ENCODE results near the gene WDCP. TPM values are rescaled to one million over a fixed set of nuclear protein-coding genes. Genes with fewer than 3 reads are reported as not detected.

The WDCP gene
- total and polyA plus RNA-seq, 9 donors = 7.9 to 11.3 (median 9.9) TPM

DNA sequence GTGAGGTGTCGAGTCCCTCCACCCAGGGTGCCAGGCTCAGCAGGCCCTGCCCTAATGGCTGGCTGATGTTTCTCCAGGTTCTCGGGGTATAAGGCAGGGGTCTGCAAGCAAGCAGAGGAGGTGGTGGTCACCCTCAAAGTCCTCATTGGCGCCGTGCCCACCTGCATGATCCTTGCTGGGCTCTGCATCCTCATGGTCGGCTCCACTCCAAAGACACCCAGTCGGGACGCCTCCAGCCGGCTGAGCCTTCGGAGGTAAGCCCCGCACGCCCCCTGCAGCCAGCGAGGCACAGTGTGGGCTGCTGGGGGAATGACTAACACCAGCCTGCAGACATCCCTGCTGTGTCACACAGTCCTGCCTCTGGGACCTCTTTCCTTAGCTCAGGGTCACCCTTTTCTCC is 23.2 kb downstream of the WDCP start:
- no peak for DNase-seq
- H3K36me3 ChIP-seq (ENCODE audit: control insufficient read depth, insufficient read depth, low read length) = peaks cover 37% of the 10 kb centered on the region
- WGBS (ENCODE audit: insufficient coverage) = 49% methylated on average over 8 of the region's 12 CpGs

DNA sequence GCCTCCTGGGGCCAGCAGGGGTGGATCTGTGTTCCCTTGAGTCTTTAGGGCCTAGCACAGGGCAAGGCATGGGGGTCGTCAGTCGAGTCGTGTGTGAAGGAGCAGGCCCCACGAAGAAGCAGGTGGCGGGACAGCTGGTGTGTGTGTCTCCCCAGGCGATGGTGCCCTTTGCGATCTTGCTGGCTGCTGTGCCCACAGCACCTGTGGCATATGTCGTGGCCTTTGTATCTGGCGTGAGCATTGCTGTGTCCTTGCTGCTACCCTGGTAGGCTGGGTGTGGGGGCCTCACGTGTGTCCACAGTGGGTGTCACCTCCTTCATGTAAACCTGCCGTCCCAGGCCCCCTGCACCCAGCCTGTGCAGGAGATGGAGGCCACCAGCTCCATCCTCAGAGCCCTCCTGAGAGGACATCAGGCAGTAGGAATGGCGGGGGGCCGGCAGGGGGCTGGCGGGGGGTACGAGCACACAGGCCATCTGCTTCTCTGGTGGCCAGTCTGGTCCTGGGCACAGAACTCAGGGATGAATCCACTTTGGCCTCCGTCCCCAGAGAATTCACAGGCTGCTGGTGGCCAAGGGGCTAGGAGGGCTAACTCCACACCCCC is 24.1 kb downstream of the WDCP start:
- H3K36me3 ChIP-seq (ENCODE audit: control insufficient read depth, insufficient read depth, low read length) = peaks cover 37% of the 10 kb centered on the region
- no peaks in the 10 kb centered on the region for H3K27me3 ChIP-seq (ENCODE audit: control insufficient read depth, insufficient read depth, low read length)
- no peak overlapping the region for H3K27ac ChIP-seq (ENCODE audit: low read length)
- WGBS (ENCODE audit: insufficient coverage) = 84% methylated on average over 12 of the region's 16 CpGs
- H3K4me3 ChIP-seq (ENCODE audit: low read length) = no peak overlapping the region
- no peak for DNase-seq
- H3K9me3 ChIP-seq (replicated peaks; ENCODE audit: control insufficient read depth, low read depth, low read length) = no peaks in the 10 kb centered on the region
- H3K4me1 ChIP-seq (ENCODE audit: control insufficient read depth, insufficient read depth, low read length) = no peaks in the 10 kb centered on the region

More for the DNA sequence above, 23.2 kb downstream of the WDCP start:
- no peaks in the 10 kb centered on the region for H3K27me3 ChIP-seq (ENCODE audit: control insufficient read depth, insufficient read depth, low read length)
- H3K4me3 ChIP-seq (ENCODE audit: low read length) = no peak overlapping the region
- no peaks in the 10 kb centered on the region for H3K4me1 ChIP-seq (ENCODE audit: control insufficient read depth, insufficient read depth, low read length)
- H3K27ac ChIP-seq (ENCODE audit: low read length) = no peak overlapping the region
- no peaks in the 10 kb centered on the region for H3K9me3 ChIP-seq (replicated peaks; ENCODE audit: control insufficient read depth, low read depth, low read length)

DNA sequence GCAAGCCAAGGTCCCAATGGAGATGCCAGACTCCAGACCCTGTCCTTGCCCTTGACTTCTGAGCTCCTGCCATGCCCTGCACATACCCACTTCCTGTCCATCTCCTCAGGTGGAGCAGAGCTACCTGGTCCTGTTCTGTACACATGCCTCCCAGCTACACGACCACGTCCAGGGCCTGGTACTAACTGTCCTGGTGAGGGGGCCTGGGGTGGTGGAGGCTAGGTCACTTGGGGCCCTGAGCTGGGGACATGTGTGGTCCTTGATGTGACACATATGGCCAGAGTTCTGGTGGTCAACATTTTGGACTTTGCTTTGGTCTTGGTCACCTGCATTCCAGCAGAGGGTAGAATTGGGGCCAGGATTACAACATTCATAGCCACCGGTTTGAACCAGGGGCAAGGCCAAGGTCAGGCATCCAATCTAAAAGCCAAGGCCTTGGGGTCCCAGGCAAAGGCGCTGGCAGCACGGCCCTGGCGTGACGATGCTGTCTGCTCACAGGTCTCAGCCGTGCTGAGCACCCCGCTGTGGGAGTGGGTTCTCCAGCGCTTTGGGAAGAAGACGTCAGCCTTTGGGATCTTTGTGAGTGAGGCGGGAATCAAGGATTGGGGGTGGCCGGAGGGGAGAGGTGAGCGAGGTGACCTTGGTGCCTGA is 24.7 kb downstream of the WDCP start:
- Histone ChIP-seq H3K4me3 (ENCODE audit: low read length) (no peak overlapping the region), H3K4me1 (ENCODE audit: control insufficient read depth, insufficient read depth, low read length) (no peaks in the 10 kb centered on the region), H3K27ac (ENCODE audit: low read length) (no peak overlapping the region), H3K9me3 (replicated peaks; ENCODE audit: control insufficient read depth, low read depth, low read length) (no peaks in the 10 kb centered on the region), H3K36me3 (ENCODE audit: control insufficient read depth, insufficient read depth, low read length) (peaks cover 34% of the 10 kb centered on the region), H3K27me3 (ENCODE audit: control insufficient read depth, insufficient read depth, low read length) (no peaks in the 10 kb centered on the region)
- DNase-seq = no peak
- 94% methylated on average over 14 of the region's 14 CpGs for WGBS (ENCODE audit: insufficient coverage)

DNA sequence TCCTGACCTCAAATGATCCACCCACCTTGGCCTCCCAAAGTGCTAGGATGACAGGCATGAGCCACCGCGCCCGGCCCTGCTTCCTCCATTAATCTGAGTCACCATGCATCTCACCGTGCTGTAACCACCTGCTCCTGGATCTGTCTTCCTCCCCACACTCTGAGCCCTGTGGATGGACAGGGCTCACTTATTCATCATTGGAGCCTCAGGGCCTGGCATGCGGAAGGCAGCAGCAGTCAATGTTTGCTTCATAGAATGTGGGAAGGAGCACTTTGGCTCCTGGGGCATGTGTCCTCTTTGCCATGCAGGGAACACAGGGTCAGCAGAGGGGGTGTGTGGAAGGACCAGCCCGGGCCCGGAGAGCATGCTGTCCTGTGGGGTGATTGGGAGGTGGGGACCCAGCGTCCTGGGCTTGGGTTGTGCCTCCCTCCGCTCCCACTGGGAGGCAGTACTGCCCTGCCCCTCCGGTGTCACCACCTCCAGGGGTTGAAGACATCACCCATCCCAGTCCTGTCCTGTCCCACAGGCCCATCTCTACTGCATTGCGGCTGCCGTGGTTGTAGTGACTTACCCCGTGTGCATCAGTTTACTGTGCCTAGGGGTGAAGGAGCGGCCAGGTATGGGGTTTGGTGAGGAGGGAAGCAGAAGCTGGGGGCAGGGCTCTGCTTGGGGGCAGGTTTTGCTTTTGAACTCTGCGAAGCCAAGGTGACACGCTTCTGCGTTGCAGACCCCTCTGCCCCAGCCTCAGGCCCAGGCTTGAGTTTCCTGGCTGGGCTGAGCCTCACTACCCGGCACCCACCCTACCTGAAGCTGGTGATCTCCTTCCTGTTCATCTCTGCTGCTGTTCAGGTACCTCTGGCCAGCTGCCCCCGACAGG is 25.8 kb downstream of the WDCP start:
- no peak for DNase-seq
- Histone ChIP-seq H3K36me3 (ENCODE audit: control insufficient read depth, insufficient read depth, low read length) (peaks cover 30% of the 10 kb centered on the region), H3K4me1 (ENCODE audit: control insufficient read depth, insufficient read depth, low read length) (no peaks in the 10 kb centered on the region), H3K9me3 (replicated peaks; ENCODE audit: control insufficient read depth, low read depth, low read length) (no peaks in the 10 kb centered on the region), H3K27ac (ENCODE audit: low read length) (no peak overlapping the region), H3K27me3 (ENCODE audit: control insufficient read depth, insufficient read depth, low read length) (no peaks in the 10 kb centered on the region), H3K4me3 (ENCODE audit: low read length) (no peak overlapping the region)
- 78% methylated on average over 15 of the region's 19 CpGs for WGBS (ENCODE audit: insufficient coverage)

DNA sequence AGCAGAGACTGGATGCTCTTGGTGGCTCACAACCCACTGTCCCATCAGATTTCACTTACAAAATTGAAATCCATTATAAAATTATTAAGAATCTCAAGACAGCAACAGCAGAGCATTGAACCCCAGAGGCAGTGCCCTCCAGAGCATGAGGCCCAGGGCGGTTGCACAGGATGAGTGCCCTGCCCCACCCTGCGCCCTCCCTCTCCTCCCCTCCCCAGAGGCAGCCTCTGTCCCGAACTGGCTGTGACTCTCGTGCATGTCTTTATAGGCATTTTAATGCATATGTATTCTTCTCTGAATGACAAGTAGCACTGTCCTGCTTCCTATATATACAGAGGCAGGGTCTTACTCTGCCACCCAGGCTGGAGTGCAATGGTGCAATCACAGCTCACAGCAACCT is 26.9 kb downstream of the WDCP start:
- 83% methylated on average over 1 of the region's 4 CpGs for WGBS (ENCODE audit: insufficient coverage)

DNA sequence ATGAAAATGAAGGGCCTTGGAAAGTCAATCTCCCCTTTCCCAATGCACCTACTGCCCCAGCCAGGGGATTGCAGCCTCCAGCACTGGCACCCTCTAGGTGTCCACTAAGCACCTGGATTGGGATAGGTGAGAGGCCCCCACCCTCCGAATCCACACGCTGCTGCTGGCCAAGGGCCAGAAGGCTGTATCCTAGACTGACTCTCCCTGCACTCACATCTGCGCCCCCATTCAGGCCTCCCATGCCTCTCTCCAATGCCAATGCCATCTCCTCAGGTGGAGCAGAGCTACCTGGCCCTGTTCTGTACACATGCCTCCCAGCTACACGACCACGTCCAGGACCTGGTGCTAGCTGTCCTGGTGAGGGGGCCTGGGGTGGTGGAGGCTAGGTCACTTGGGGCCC is 27.5 kb downstream of the WDCP start:
- Histone ChIP-seq H3K36me3 (ENCODE audit: control insufficient read depth, insufficient read depth, low read length) (peaks cover 17% of the 10 kb centered on the region), H3K4me3 (ENCODE audit: low read length) (no peak overlapping the region), H3K27ac (ENCODE audit: low read length) (no peak overlapping the region), H3K4me1 (ENCODE audit: control insufficient read depth, insufficient read depth, low read length) (no peaks in the 10 kb centered on the region), H3K27me3 (ENCODE audit: control insufficient read depth, insufficient read depth, low read length) (no peaks in the 10 kb centered on the region), H3K9me3 (replicated peaks; ENCODE audit: control insufficient read depth, low read depth, low read length) (no peaks in the 10 kb centered on the region)
- no peak for DNase-seq
- 92% methylated on average over 3 of the region's 5 CpGs for WGBS (ENCODE audit: insufficient coverage)

More for the DNA sequence above, 26.9 kb downstream of the WDCP start:
- DNase-seq = no peak
- Histone ChIP-seq H3K4me3 (ENCODE audit: low read length) (no peak overlapping the region), H3K4me1 (ENCODE audit: control insufficient read depth, insufficient read depth, low read length) (no peaks in the 10 kb centered on the region), H3K9me3 (replicated peaks; ENCODE audit: control insufficient read depth, low read depth, low read length) (no peaks in the 10 kb centered on the region), H3K27me3 (ENCODE audit: control insufficient read depth, insufficient read depth, low read length) (no peaks in the 10 kb centered on the region), H3K36me3 (ENCODE audit: control insufficient read depth, insufficient read depth, low read length) (peaks cover 22% of the 10 kb centered on the region), H3K27ac (ENCODE audit: low read length) (no peak overlapping the region)

DNA sequence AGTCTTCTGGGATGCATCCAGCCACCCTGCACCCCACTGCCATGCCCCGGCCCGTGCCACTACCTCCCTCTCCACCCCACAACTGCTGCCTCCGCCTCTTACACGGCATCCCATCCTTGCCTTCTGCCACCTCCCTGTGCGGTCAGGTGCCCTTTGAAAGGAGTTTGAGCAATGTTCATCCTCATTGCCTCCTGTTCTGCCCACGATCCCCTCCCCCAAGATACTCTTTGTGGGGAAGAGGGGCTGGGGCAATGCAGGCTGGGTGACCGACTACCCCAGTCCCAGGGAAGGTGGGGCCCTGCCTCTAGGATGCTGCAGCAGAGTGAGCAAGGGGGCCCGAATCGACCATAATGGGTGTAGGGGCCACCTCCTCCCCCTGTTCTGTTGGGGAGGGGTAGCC is 28.9 kb downstream of the WDCP start:
- Histone ChIP-seq H3K36me3 (ENCODE audit: control insufficient read depth, insufficient read depth, low read length) (peaks cover 11% of the 10 kb centered on the region), H3K27ac (ENCODE audit: low read length) (no peak overlapping the region), H3K4me3 (ENCODE audit: low read length) (no peak overlapping the region), H3K27me3 (ENCODE audit: control insufficient read depth, insufficient read depth, low read length) (no peaks in the 10 kb centered on the region), H3K4me1 (ENCODE audit: control insufficient read depth, insufficient read depth, low read length) (no peaks in the 10 kb centered on the region), H3K9me3 (replicated peaks; ENCODE audit: control insufficient read depth, low read depth, low read length) (no peaks in the 10 kb centered on the region)
- WGBS (ENCODE audit: insufficient coverage) = 64% methylated on average over 4 of the region's 9 CpGs
- no peak for DNase-seq

DNA sequence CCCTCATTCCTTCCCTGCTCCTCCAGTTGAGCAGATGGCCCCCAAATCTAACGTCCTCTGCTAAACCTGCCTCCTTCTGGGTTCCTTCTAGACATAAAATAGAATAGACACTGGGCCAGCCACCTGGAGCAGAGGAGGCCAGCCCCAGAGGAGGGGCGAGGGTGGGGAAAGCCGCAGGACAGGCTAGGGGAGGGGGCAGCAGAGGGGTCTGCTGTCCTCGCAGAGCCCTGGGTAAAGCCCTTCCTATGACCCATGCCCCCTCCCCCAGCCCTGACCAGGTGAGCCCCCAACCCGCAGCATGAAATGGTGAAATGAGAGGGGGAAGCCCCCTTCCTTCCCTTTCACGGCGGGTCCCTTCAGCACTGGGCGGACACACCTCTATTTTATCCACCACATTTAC is 29.5 kb downstream of the WDCP start:
- WGBS (ENCODE audit: insufficient coverage) = 80% methylated on average over 1 of the region's 8 CpGs
- no peaks in the 10 kb centered on the region for H3K4me1 ChIP-seq (ENCODE audit: control insufficient read depth, insufficient read depth, low read length)

DNA sequence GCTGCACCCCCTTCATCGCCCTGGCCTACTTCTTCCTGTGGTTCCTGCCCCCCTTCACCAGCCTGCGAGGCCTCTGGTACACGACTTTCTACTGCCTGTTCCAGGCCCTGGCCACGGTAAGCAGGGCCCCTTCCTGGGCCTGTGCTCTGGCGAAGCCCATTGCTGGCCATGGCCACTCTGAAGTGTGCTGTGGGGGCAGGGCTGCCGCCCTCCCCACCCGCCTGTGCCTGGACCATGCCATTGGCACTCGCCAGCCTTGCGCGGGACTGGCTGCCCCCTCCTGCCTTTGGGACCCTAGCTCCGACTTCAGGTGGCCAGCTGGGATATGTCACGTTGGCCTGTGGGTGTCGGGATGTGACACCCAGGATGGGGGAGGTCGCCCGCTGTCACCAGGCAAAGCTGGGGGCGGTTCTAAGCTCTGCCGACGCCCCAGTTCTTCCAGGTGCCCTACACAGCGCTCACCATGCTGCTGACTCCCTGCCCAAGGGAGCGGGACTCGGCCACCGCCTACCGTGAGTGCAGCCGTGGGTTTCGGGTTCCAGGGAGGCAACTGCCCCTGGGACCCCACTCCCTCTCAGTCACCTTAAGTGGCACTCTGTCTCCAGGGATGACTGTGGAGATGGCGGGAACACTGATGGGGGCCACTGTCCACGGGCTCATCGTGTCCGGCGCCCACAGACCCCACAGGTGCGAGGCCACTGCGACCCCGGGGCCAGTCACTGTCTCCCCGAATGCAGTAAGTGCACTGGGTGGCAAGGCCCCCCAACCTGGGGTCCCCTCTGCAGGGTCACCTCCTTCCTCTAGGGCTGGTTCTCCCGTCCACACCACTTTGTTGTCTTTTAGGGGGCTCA is 30.1 kb downstream of the WDCP start:
- Histone ChIP-seq H3K27me3 (ENCODE audit: control insufficient read depth, insufficient read depth, low read length) (peaks cover 4% of the 10 kb centered on the region), H3K4me1 (ENCODE audit: control insufficient read depth, insufficient read depth, low read length) (no peaks in the 10 kb centered on the region), H3K9me3 (replicated peaks; ENCODE audit: control insufficient read depth, low read depth, low read length) (no peaks in the 10 kb centered on the region), H3K36me3 (ENCODE audit: control insufficient read depth, insufficient read depth, low read length) (peaks cover 4% of the 10 kb centered on the region), H3K4me3 (ENCODE audit: low read length) (no peak overlapping the region), H3K27ac (ENCODE audit: low read length) (no peak overlapping the region)
- no peak for DNase-seq
- 84% methylated on average over 34 of the region's 35 CpGs for WGBS (ENCODE audit: insufficient coverage)

More for the DNA sequence above, 29.5 kb downstream of the WDCP start:
- DNase-seq = no peak
- Histone ChIP-seq H3K27me3 (ENCODE audit: control insufficient read depth, insufficient read depth, low read length) (peaks cover under 1% of the 10 kb centered on the region), H3K9me3 (replicated peaks; ENCODE audit: control insufficient read depth, low read depth, low read length) (no peaks in the 10 kb centered on the region), H3K27ac (ENCODE audit: low read length) (no peak overlapping the region), H3K36me3 (ENCODE audit: control insufficient read depth, insufficient read depth, low read length) (peaks cover 7% of the 10 kb centered on the region), H3K4me3 (ENCODE audit: low read length) (no peak overlapping the region)
